Muscle of leg (tissue), 11 donors: Measurements from ENCODE around the gene CRY2. TPM values are rescaled to one million over a fixed set of nuclear protein-coding genes. Genes with fewer than 3 reads are reported as not detected.

Source experiments
- DNase-seq: peaks from one replicate; pipeline ENCODE4 v3.0.0; 2013
- H3K27ac ChIP-seq: one replicate; pipeline ENCODE4 v1.5.1; 2013; ENCODE audit warnings: mild to moderate bottlenecking, low read length, control low read depth
- H3K27me3 ChIP-seq: one replicate; pipeline ENCODE4 v1.6.1; 2013; ENCODE audit warnings: low read length; ENCODE audit not compliant: control insufficient read depth, insufficient read depth
- H3K36me3 ChIP-seq: one replicate; pipeline ENCODE4 v1.6.1; 2013; ENCODE audit warnings: low read length; ENCODE audit not compliant: control insufficient read depth, insufficient read depth
- H3K4me1 ChIP-seq: one replicate; pipeline ENCODE4 v1.6.1; 2013; ENCODE audit warnings: low read length; ENCODE audit not compliant: control insufficient read depth, insufficient read depth
- H3K4me3 ChIP-seq: one replicate; pipeline ENCODE4 v1.5.1; 2013; ENCODE audit warnings: low read length, control low read depth
- H3K9me3 ChIP-seq: replicated peaks from 2 replicates; pipeline ENCODE4 v1.6.1; 2013; ENCODE audit warnings: low read depth, low read length; ENCODE audit not compliant: control insufficient read depth
- WGBS: methylation state at CpG from one replicate; pipeline ENCODE4 v1.1.5; 2013; ENCODE audit warnings: missing lambda C conversion rate; ENCODE audit not compliant: insufficient coverage; 5-methylcytosine and 5-hydroxymethylcytosine counted together
- polyA plus RNA-seq, 8 donors: library from polyadenylated mRNA; unstranded; fragments of 120-200 nt; gene quantifications; one replicate each; pipeline versions ENCODE4 v1.2.1 to v1.2.3, GENCODE V29; 2013; ENCODE audit warnings: inconsistent platforms in 1 of 8, low replicate concordance in 1 of 8; ENCODE audit not compliant: insufficient read length in 8 of 8, insufficient read depth in 1 of 8
- total RNA-seq: library from RNA; stranded (reverse); fragments of 120-200 nt; gene quantifications from one replicate; pipeline ENCODE4 v1.2.4, GENCODE V29; 2013

The CRY2 gene
- total and polyA plus RNA-seq, 9 donors = 24.1 to 29.3 (median 25.8) TPM

GRCh38 chr11:45847911-45848316, 639 bp downstream of the CRY2 start:
- 0% methylated on average over 7 of the region's 16 CpGs for WGBS
- peak overlapping the region; percentile 95 for H3K4me3 ChIP-seq

GRCh38 chr11:45848654-45849081, 1.4 kb downstream of the CRY2 start:
- DNase-seq = no peak
- WGBS = 76% methylated on average over 3 of the region's 8 CpGs
- Histone ChIP-seq H3K4me1 (peaks cover 33% of the 10 kb centered on the region), H3K36me3 (peaks cover 11% of the 10 kb centered on the region), H3K27me3 (no peaks in the 10 kb centered on the region), H3K4me3 (peak overlapping the region; percentile 95), H3K27ac (peak overlapping the region; percentile 95), H3K9me3 (no peaks in the 10 kb centered on the region)

More at GRCh38 chr11:45847911-45848316, 639 bp downstream of the CRY2 start:
- Histone ChIP-seq H3K4me1 (peaks cover 30% of the 10 kb centered on the region), H3K27ac (peak overlapping the region; percentile 95), H3K27me3 (no peaks in the 10 kb centered on the region), H3K9me3 (no peaks in the 10 kb centered on the region), H3K36me3 (peaks cover 6% of the 10 kb centered on the region)
- peak; percentile 82 for DNase-seq

- H3K27me3 ChIP-seq = no peaks in the 10 kb centered on the region
- peaks cover 42% of the 10 kb centered on the region for H3K4me1 ChIP-seq
- no peak for DNase-seq
- H3K4me3 ChIP-seq = no peak overlapping the region
- no peak overlapping the region for H3K27ac ChIP-seq
- H3K9me3 ChIP-seq = no peaks in the 10 kb centered on the region
- 52% methylated on average over 2 of the region's 2 CpGs for WGBS
- peaks cover 11% of the 10 kb centered on the region for H3K36me3 ChIP-seq
These were observed 3.2 kb downstream of the CRY2 start for GRCh38 chr11:45850446-45850845.

GRCh38 chr11:45851228-45851627, 4.0 kb downstream of the CRY2 start:
- Histone ChIP-seq H3K4me3 (no peak overlapping the region), H3K4me1 (peaks cover 50% of the 10 kb centered on the region), H3K27me3 (no peaks in the 10 kb centered on the region), H3K9me3 (no peaks in the 10 kb centered on the region), H3K36me3 (peaks cover 18% of the 10 kb centered on the region), H3K27ac (peak overlapping the region; percentile 16)
- WGBS = 25% methylated on average over 1 of the region's 2 CpGs
- DNase-seq = peak; percentile 73

- 38% methylated on average over 1 of the region's 4 CpGs for WGBS
- H3K4me3 ChIP-seq = no peak overlapping the region
- DNase-seq = peak; percentile 54
- H3K27me3 ChIP-seq = no peaks in the 10 kb centered on the region
- peak overlapping the region; percentile 70 for H3K27ac ChIP-seq
- H3K4me1 ChIP-seq = peaks cover 50% of the 10 kb centered on the region
- no peaks in the 10 kb centered on the region for H3K9me3 ChIP-seq
- peaks cover 25% of the 10 kb centered on the region for H3K36me3 ChIP-seq
These were observed 4.9 kb downstream of the CRY2 start for GRCh38 chr11:45852018-45852711.

- H3K4me1 ChIP-seq = peaks cover 53% of the 10 kb centered on the region
- peaks cover 27% of the 10 kb centered on the region for H3K36me3 ChIP-seq
- DNase-seq = no peak
- no peaks in the 10 kb centered on the region for H3K9me3 ChIP-seq
- H3K4me3 ChIP-seq = no peak overlapping the region
- H3K27me3 ChIP-seq = no peaks in the 10 kb centered on the region
- WGBS = no CpG with 5 or more reads among the region's 1 CpG
- H3K27ac ChIP-seq = no peak overlapping the region
These were observed 5.4 kb downstream of the CRY2 start for GRCh38 chr11:45852712-45853101.

- 77% methylated on average over 5 of the region's 7 CpGs for WGBS
- Histone ChIP-seq H3K4me1 (peaks cover 55% of the 10 kb centered on the region), H3K27ac (no peak overlapping the region), H3K4me3 (no peak overlapping the region), H3K27me3 (no peaks in the 10 kb centered on the region), H3K36me3 (peaks cover 27% of the 10 kb centered on the region), H3K9me3 (no peaks in the 10 kb centered on the region)
- DNase-seq = no peak
These were observed 6.3 kb downstream of the CRY2 start for GRCh38 chr11:45853332-45854219.

GRCh38 chr11:45855308-45855707, 8.0 kb downstream of the CRY2 start:
- Histone ChIP-seq H3K36me3 (peaks cover 26% of the 10 kb centered on the region), H3K9me3 (no peaks in the 10 kb centered on the region), H3K27ac (peak overlapping the region; percentile 96), H3K27me3 (no peaks in the 10 kb centered on the region), H3K4me3 (no peak overlapping the region), H3K4me1 (peaks cover 69% of the 10 kb centered on the region)
- WGBS = 47% methylated on average over 4 of the region's 5 CpGs
- DNase-seq = no peak

- H3K4me1 ChIP-seq = peaks cover 72% of the 10 kb centered on the region
- peaks cover 28% of the 10 kb centered on the region for H3K36me3 ChIP-seq
- H3K9me3 ChIP-seq = no peaks in the 10 kb centered on the region
- H3K4me3 ChIP-seq = no peak overlapping the region
- peak overlapping the region; percentile 96 for H3K27ac ChIP-seq
- 31% methylated on average over 5 of the region's 6 CpGs for WGBS
- peak; percentile 98 for DNase-seq
- no peaks in the 10 kb centered on the region for H3K27me3 ChIP-seq
These were observed 8.8 kb downstream of the CRY2 start for GRCh38 chr11:45856044-45856468.

GRCh38 chr11:45857961-45858474, 10.7 kb downstream of the CRY2 start:
- WGBS = 0% methylated on average over 2 of the region's 2 CpGs
- H3K4me1 ChIP-seq = peaks cover 61% of the 10 kb centered on the region
- peak; percentile 98 for DNase-seq
- H3K4me3 ChIP-seq = no peak overlapping the region
- peak overlapping the region; percentile 89 for H3K27ac ChIP-seq
- H3K9me3 ChIP-seq = no peaks in the 10 kb centered on the region
- no peaks in the 10 kb centered on the region for H3K27me3 ChIP-seq
- peaks cover 47% of the 10 kb centered on the region for H3K36me3 ChIP-seq
